ENCODE results near the gene ATP1A2. TPM values are rescaled to one million over a fixed set of nuclear protein-coding genes. Genes with fewer than 3 reads are reported as not detected.

The ATP1A2 gene
- total RNA-seq, 1 donor from 2014 or later = 8.2 TPM

DNA sequence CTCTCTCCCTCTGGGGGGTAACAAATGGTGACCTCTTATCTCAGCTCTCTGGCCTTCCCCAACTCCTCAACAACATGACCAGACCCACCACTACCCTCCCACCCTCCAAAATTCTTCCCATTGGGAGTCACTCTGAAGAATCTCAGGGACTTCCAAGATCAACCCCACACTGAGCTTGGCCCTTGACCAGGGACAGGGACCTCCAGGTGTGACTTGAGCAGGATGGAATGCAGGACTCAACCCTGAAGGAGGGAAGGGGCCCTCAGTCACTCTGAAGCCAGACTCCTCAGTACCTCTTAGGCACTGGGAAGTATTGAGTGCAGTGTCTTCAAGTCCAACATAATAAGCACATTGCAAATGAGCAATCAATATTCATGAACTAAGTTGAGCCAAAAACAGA lies 76.7 kb downstream of the ATP1A2 start:
- H3K27me3 Mint-ChIP-seq (ENCODE audit: unreplicated experiment) = peaks cover 3% of the 10 kb centered on the region
- H3K27ac Mint-ChIP-seq (ENCODE audit: unreplicated experiment) = no peak overlapping the region
- H3K36me3 Mint-ChIP-seq (ENCODE audit: unreplicated experiment) = no peaks in the 10 kb centered on the region
- H3K9me3 Mint-ChIP-seq (ENCODE audit: unreplicated experiment) = no peaks in the 10 kb centered on the region
- TF ChIP-seq, protein P1, sequence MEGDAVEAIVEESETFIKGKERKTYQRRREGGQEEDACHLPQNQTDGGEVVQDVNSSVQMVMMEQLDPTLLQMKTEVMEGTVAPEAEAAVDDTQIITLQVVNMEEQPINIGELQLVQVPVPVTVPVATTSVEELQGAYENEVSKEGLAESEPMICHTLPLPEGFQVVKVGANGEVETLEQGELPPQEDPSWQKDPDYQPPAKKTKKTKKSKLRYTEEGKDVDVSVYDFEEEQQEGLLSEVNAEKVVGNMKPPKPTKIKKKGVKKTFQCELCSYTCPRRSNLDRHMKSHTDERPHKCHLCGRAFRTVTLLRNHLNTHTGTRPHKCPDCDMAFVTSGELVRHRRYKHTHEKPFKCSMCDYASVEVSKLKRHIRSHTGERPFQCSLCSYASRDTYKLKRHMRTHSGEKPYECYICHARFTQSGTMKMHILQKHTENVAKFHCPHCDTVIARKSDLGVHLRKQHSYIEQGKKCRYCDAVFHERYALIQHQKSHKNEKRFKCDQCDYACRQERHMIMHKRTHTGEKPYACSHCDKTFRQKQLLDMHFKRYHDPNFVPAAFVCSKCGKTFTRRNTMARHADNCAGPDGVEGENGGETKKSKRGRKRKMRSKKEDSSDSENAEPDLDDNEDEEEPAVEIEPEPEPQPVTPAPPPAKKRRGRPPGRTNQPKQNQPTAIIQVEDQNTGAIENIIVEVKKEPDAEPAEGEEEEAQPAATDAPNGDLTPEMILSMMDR (IDR thresholded peaks at IDR 0.05) = no peak
- H3K4me1 Mint-ChIP-seq (ENCODE audit: unreplicated experiment) = peaks cover 5% of the 10 kb centered on the region
- DNase-seq (ENCODE audit: extremely low spot score, unreplicated experiment) = no peak
- no peak overlapping the region for H3K4me3 Mint-ChIP-seq (ENCODE audit: unreplicated experiment)

Other genes starting within 250 kb of the ATP1A2 start
- 0.52 and 0.83 TPM in 2 replicates for gene CFAP45, start 215.6 kb upstream of the ATP1A2 start, total RNA-seq
- gene TAGLN2, start 190.3 kb upstream of the ATP1A2 start, total RNA-seq = 161 and 169 TPM in 2 replicates
- not detected in 2 replicates for gene IGSF9, start 170.1 kb upstream of the ATP1A2 start, total RNA-seq
- gene SLAMF9, start 161.5 kb upstream of the ATP1A2 start, total RNA-seq = not detected in 2 replicates
- gene PIGM, start 83.8 kb upstream of the ATP1A2 start, total RNA-seq = 7.6 and 7.7 TPM in 2 replicates
- gene KCNJ10, start 45.6 kb upstream of the ATP1A2 start, total RNA-seq = not detected in 2 replicates
- not detected in 2 replicates for gene KCNJ9, start 34.2 kb upstream of the ATP1A2 start, total RNA-seq
- 24.0 and 26.6 TPM in 2 replicates for gene IGSF8, start 17.1 kb upstream of the ATP1A2 start, total RNA-seq
- gene ATP1A4, start 35.8 kb downstream of the ATP1A2 start, total RNA-seq = not detected in 2 replicates
- gene CASQ1, start 74.8 kb downstream of the ATP1A2 start, total RNA-seq = not detected in 2 replicates
- 195 and 197 TPM in 2 replicates for gene PEA15, start 89.6 kb downstream of the ATP1A2 start, total RNA-seq
- gene DCAF8, start 146.8 kb downstream of the ATP1A2 start, total RNA-seq = 152 and 163 TPM in 2 replicates
- gene PEX19, start 169.4 kb downstream of the ATP1A2 start, total RNA-seq = 56.8 and 60.8 TPM in 2 replicates
- gene COPA, start 227.5 kb downstream of the ATP1A2 start, total RNA-seq = 236 and 241 TPM in 2 replicates
- gene NCSTN, start 227.6 kb downstream of the ATP1A2 start, total RNA-seq = 126 and 132 TPM in 2 replicates